Neural cell (in vitro differentiated cells): Measurements from ENCODE around the gene IRX4. TPM values are rescaled to one million over a fixed set of nuclear protein-coding genes. Genes with fewer than 3 reads are reported as not detected.

Source experiments
- H2AFZ ChIP-seq: fragments of 200-600, 300-800 bp; sonication (generic), shearing (Covaris generic); 2 replicates; pipeline ENCODE4 v1.6.0; 2014; ENCODE audit warnings: low read depth, mild to moderate bottlenecking, antibody characterized with exemption, low read length, moderate library complexity
- H3F3A ChIP-seq: fragments of 200-600 bp; shearing (Covaris generic); 2 replicates; pipeline ENCODE4 v1.6.1; 2016; ENCODE audit warnings: mild to moderate bottlenecking, moderate library complexity, mixed read lengths, antibody characterized with exemption, low read length; ENCODE audit not compliant: insufficient read depth, poor library complexity, severe bottlenecking
- H3K27ac ChIP-seq: fragments of 200-600, 300-800 bp; sonication (generic), shearing (Covaris generic); 2 replicates; pipeline ENCODE4 v1.5.1; 2014; ENCODE audit warnings: mild to moderate bottlenecking, low read length, moderate library complexity
- H3K27me3 ChIP-seq: fragments of 300-800, 200-600 bp; sonication (generic), shearing (Covaris generic); 2 replicates; pipeline ENCODE4 v1.6.0; 2014; ENCODE audit warnings: mild to moderate bottlenecking, low read depth, low read length, moderate library complexity; ENCODE audit not compliant: insufficient read depth
- H3K36me3 ChIP-seq: fragments of 300-800, 200-600 bp; sonication (generic), shearing (Covaris generic); 2 replicates; pipeline ENCODE4 v1.5.1; 2014; ENCODE audit warnings: mild to moderate bottlenecking, antibody characterized with exemption, low read length, moderate library complexity; ENCODE audit not compliant: insufficient read depth
- H3K4me2 ChIP-seq: fragments of 300-800, 200-600 bp; sonication (generic), shearing (Covaris generic); 2 replicates; pipeline ENCODE4 v1.6.0; 2014; ENCODE audit warnings: mild to moderate bottlenecking, low read length
- H3K4me3 ChIP-seq: fragments of 300-800, 200-600 bp; sonication (generic), shearing (Covaris generic); 2 replicates; pipeline ENCODE4 v1.5.1; 2014; ENCODE audit warnings: mild to moderate bottlenecking, low read length, moderate library complexity
- H3K79me2 ChIP-seq: fragments of 200-600 bp; shearing (Covaris generic); replicated peaks from 2 replicates; pipeline ENCODE4 v1.6.0; 2014; ENCODE audit warnings: mild to moderate bottlenecking, low read length, moderate library complexity; ENCODE audit not compliant: insufficient read depth
- H3K9ac ChIP-seq: fragments of 300-800, 200-600 bp; sonication (generic), shearing (Covaris generic); 2 replicates; pipeline ENCODE4 v1.6.1; 2016; ENCODE audit warnings: mild to moderate bottlenecking, low read length, mixed read lengths
- H3K9me2 ChIP-seq: fragments of 200-600 bp; shearing (Covaris generic); 2 replicates; pipeline ENCODE4 v1.6.1; 2016; ENCODE audit warnings: mild to moderate bottlenecking, low read length, mixed read lengths; ENCODE audit not compliant: insufficient read depth
- H3K9me3 ChIP-seq: fragments of 200-600, 300-800 bp; sonication (generic), shearing (Covaris generic); 2 replicates; pipeline ENCODE4 v1.6.1; 2016; ENCODE audit warnings: mild to moderate bottlenecking, mixed run types, low read length, moderate library complexity, mixed read lengths
- H4K20me1 ChIP-seq: fragments of 200-600 bp; shearing (Covaris generic); 2 replicates; pipeline ENCODE4 v1.6.1; 2016; ENCODE audit warnings: mild to moderate bottlenecking, mixed run types; ENCODE audit not compliant: insufficient read depth
- CTCF ChIP-seq: fragments of 450-650 bp; IDR thresholded peaks from 2 replicates; pipeline ENCODE4 v1.5.1; 2014; ENCODE audit warnings: antibody characterized with exemption, mild to moderate bottlenecking, moderate library complexity; ENCODE audit not compliant: poor library complexity, severe bottlenecking
- EP300 ChIP-seq: fragments of 450-650 bp; conservative IDR thresholded peaks from 2 replicates; pipeline ENCODE4 v1.6.1; 2014; ENCODE audit warnings: antibody characterized with exemption, mild to moderate bottlenecking, moderate library complexity; ENCODE audit not compliant: poor library complexity, severe bottlenecking
- EZH2 ChIP-seq: fragments of 200-600, 300-800 bp; shearing (Covaris generic), sonication (generic); IDR thresholded peaks from 2 replicates; pipeline ENCODE4 v1.6.1; 2014; ENCODE audit warnings: antibody characterized with exemption, low read length, borderline replicate concordance, mild to moderate bottlenecking; ENCODE audit not compliant: insufficient read depth, poor library complexity, severe bottlenecking
- MXI1 ChIP-seq: fragments of 450-650 bp; conservative IDR thresholded peaks from 2 replicates; pipeline ENCODE4 v1.6.1; 2014; ENCODE audit warnings: antibody characterized with exemption, mild to moderate bottlenecking; ENCODE audit not compliant: poor library complexity, severe bottlenecking
- POLR2AphosphoS5 ChIP-seq: IDR thresholded peaks from 2 replicates; pipeline ENCODE4 v1.6.1; 2012
- RAD21 ChIP-seq: fragments of 450-650 bp; conservative IDR thresholded peaks from 2 replicates; pipeline ENCODE4 v1.6.1; 2014; ENCODE audit warnings: antibody characterized with exemption, mild to moderate bottlenecking, moderate library complexity
- SMC3 ChIP-seq: fragments of 450-650 bp; conservative IDR thresholded peaks from 2 replicates; pipeline ENCODE4 v1.6.1; 2014; ENCODE audit warnings: antibody characterized with exemption, mild to moderate bottlenecking, moderate library complexity; ENCODE audit not compliant: poor library complexity
- TAF1 ChIP-seq: IDR thresholded peaks from 2 replicates; pipeline ENCODE4 v1.6.1; 2012; ENCODE audit warnings: low read depth
- polyA plus RNA-seq: library from polyadenylated mRNA; depleted of rRNA; stranded (reverse); fragments of >200 nt; gene quantifications from 2 replicates; pipeline ENCODE4 v1.2.3, GENCODE V29; 2014
- TF ChIP-seq, protein P1 (sequence below): IDR thresholded peaks from 2 replicates; pipeline ENCODE4 v1.6.1; 2012; ENCODE audit warnings: borderline replicate concordance

Gene IRX4
- polyA plus RNA-seq, 1 donor from 2014 or later, result not detected

- H3K79me2 ChIP-seq, result no peaks in the 10 kb centered on the region
- H3K27ac ChIP-seq, result no peak overlapping the region
- no peaks in the 10 kb centered on the region for H4K20me1 ChIP-seq
- TF ChIP-seq CTCF (no peak), EP300 (no peak), MXI1 (no peak), EZH2 (no peak), RAD21 (no peak), SMC3 (no peak), POLR2AphosphoS5 (no peak), TAF1 (no peak)
- TF ChIP-seq, protein P1, sequence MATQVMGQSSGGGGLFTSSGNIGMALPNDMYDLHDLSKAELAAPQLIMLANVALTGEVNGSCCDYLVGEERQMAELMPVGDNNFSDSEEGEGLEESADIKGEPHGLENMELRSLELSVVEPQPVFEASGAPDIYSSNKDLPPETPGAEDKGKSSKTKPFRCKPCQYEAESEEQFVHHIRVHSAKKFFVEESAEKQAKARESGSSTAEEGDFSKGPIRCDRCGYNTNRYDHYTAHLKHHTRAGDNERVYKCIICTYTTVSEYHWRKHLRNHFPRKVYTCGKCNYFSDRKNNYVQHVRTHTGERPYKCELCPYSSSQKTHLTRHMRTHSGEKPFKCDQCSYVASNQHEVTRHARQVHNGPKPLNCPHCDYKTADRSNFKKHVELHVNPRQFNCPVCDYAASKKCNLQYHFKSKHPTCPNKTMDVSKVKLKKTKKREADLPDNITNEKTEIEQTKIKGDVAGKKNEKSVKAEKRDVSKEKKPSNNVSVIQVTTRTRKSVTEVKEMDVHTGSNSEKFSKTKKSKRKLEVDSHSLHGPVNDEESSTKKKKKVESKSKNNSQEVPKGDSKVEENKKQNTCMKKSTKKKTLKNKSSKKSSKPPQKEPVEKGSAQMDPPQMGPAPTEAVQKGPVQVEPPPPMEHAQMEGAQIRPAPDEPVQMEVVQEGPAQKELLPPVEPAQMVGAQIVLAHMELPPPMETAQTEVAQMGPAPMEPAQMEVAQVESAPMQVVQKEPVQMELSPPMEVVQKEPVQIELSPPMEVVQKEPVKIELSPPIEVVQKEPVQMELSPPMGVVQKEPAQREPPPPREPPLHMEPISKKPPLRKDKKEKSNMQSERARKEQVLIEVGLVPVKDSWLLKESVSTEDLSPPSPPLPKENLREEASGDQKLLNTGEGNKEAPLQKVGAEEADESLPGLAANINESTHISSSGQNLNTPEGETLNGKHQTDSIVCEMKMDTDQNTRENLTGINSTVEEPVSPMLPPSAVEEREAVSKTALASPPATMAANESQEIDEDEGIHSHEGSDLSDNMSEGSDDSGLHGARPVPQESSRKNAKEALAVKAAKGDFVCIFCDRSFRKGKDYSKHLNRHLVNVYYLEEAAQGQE, result no peak
- H3K4me2 ChIP-seq, result no peak overlapping the region
- H3K4me3 ChIP-seq, result no peak overlapping the region
- H3K9me3 ChIP-seq, result no peaks in the 10 kb centered on the region
- no peak overlapping the region for H2AFZ ChIP-seq
- H3F3A ChIP-seq, result no peaks in the 10 kb centered on the region
- H3K36me3 ChIP-seq, result no peaks in the 10 kb centered on the region
- no peak overlapping the region for H3K9ac ChIP-seq
- no peaks in the 10 kb centered on the region for H3K9me2 ChIP-seq
- peaks cover under 1% of the 10 kb centered on the region for H3K27me3 ChIP-seq
Observed at GRCh38 chr5:1860021-1860610, 22.6 kb downstream of the IRX4 start.

- Histone ChIP-seq H3K9me3 (no peaks in the 10 kb centered on the region), H3K27me3 (peaks cover 4% of the 10 kb centered on the region), H3K9me2 (no peaks in the 10 kb centered on the region), H3K27ac (no peak overlapping the region), H3K4me2 (no peak overlapping the region), H3K36me3 (no peaks in the 10 kb centered on the region), H3F3A (no peaks in the 10 kb centered on the region), H3K9ac (no peak overlapping the region), H3K4me3 (no peak overlapping the region), H3K79me2 (no peaks in the 10 kb centered on the region), H4K20me1 (no peaks in the 10 kb centered on the region), H2AFZ (no peak overlapping the region)
- TF ChIP-seq EP300, result no peak
- no peak for TF ChIP-seq CTCF
- TF ChIP-seq, protein P1, result no peak
Observed at GRCh38 chr5:1859099-1859498, 23.6 kb downstream of the IRX4 start.
